TTC549 (cell line): Measurements from ENCODE around the gene CRYGS.

Experiments used
- FAIRE-seq: peaks from 2 replicates; lab custom pipeline; 2012; peaks lifted over from hg19 to GRCh38; lab: Jason Lieb, UNC

CRYGS gene

GRCh38 chr3:186493525-186494255 is 50.5 kb downstream of the CRYGS start:
- FAIRE-seq = no peak

- FAIRE-seq = no peak
Measured at GRCh38 chr3:186492385-186492984, 51.7 kb downstream of the CRYGS start.

GRCh38 chr3:186489507-186489906 is 54.7 kb downstream of the CRYGS start:
- no peak for FAIRE-seq
